T-cell (primary cell): ENCODE results near the gene CUL2. TPM values are rescaled to one million over a fixed set of nuclear protein-coding genes. Genes with fewer than 3 reads are reported as not detected.
"Not testable (repeated sequence)": the region's sequence is repeated elsewhere in the genome, so short reads cannot be mapped to it uniquely, and the experiment has no call there.

Source experiments
- ATAC-seq, 4 experiments: fragments of 200-7000 bp in 3 of 4; fragments of 150-1000 bp in 1 of 4; cut with Tn5 transposase; replicated peaks in 1 of 4; 1 replicate in 3 of 4; 2 replicates in 1 of 4; pipeline ENCODE4 v1.10.0; 2021; ENCODE audit warnings: moderate library complexity in 3 of 4, mild to moderate bottlenecking in 2 of 4, moderate number of reproducible peaks in 1 of 4
- CTCF ChIA-PET, 2 donors: fragments of 300-600 bp; sonication (Branson Sonifier 250); formaldehyde crosslinking; loops; one replicate each; lab custom pipeline; 2022; ENCODE audit warnings: antibody characterized with exemption in 2 of 2; lab: Charles Lee
- POLR2A ChIA-PET, 2 donors: fragments of 300-600 bp; sonication (Branson Sonifier 250); formaldehyde crosslinking; loops; one replicate each; lab custom pipeline; 2022; ENCODE audit warnings: antibody characterized with exemption in 2 of 2; lab: Charles Lee
- DNase-seq, 35 experiments: peaks; one replicate each; pipeline versions ENCODE4 v3.0.0 to v3.0.0-alpha.2; 2013 to 2023
- H3K27ac ChIP-seq: one replicate; pipeline ENCODE4 v1.5.1; 2013; ENCODE audit warnings: low read length
- H3K27me3 ChIP-seq, 2 experiments: replicated peaks in 1 of 2; 1 replicate in 1 of 2; 2 replicates in 1 of 2; pipeline versions ENCODE4 v1.6.1 to v1.7.0; 2013; ENCODE audit warnings: low read length in 1 of 2, mixed read lengths in 1 of 2; ENCODE audit not compliant: control insufficient read depth in 2 of 2, insufficient read depth in 2 of 2; ENCODE audit errors: extremely low read depth in 1 of 2
- H3K36me3 ChIP-seq, 2 donors: 1 replicate in 1 of 2; 2 replicates in 1 of 2; pipeline versions ENCODE4 v1.6.1 to v1.7.0; 2013; ENCODE audit warnings: low read length in 1 of 2; ENCODE audit not compliant: control insufficient read depth in 2 of 2, insufficient read depth in 1 of 2; ENCODE audit errors: extremely low read depth in 1 of 2
- H3K4me1 ChIP-seq, 2 experiments: 1 replicate in 1 of 2; 2 replicates in 1 of 2; pipeline versions ENCODE4 v1.6.1 to v1.7.0; 2013; ENCODE audit warnings: low read length in 2 of 2, mixed read lengths in 1 of 2; ENCODE audit not compliant: insufficient read depth in 2 of 2, control insufficient read depth in 1 of 2; ENCODE audit errors: extremely low read depth in 1 of 2
- H3K4me3 ChIP-seq, 2 donors: 1 replicate in 1 of 2; 2 replicates in 1 of 2; pipeline versions ENCODE4 v1.5.1 to v1.7.0; 2013; ENCODE audit warnings: mild to moderate bottlenecking in 2 of 2, low read length in 1 of 2, moderate library complexity in 1 of 2; ENCODE audit not compliant: control insufficient read depth in 1 of 2; ENCODE audit errors: extremely low read depth in 1 of 2
- H3K9me3 ChIP-seq: 2 replicates; pipeline ENCODE4 v1.7.0; 2013
- H3K27ac Mint-ChIP-seq, 2 donors: one replicate each; pipeline ENCODE4 v1.8.0; 2020 to 2021; ENCODE audit warnings: mild to moderate bottlenecking in 2 of 2, mixed read lengths in 2 of 2
- H3K27me3 Mint-ChIP-seq, 2 donors: one replicate each; pipeline ENCODE4 v1.8.0; 2021 to 2022; ENCODE audit warnings: mixed read lengths in 2 of 2
- H3K36me3 Mint-ChIP-seq: one replicate; pipeline ENCODE4 v1.8.0; 2021; ENCODE audit warnings: mixed read lengths
- H3K4me1 Mint-ChIP-seq, 3 donors: one replicate each; pipeline ENCODE4 v1.8.0; 2020 to 2022; ENCODE audit warnings: mixed read lengths in 3 of 3, mild to moderate bottlenecking in 1 of 3
- H3K4me3 Mint-ChIP-seq, 3 donors: one replicate each; pipeline ENCODE4 v1.8.0; 2020 to 2022; ENCODE audit warnings: mild to moderate bottlenecking in 3 of 3, mixed read lengths in 3 of 3, moderate library complexity in 3 of 3
- H3K9me3 Mint-ChIP-seq, 3 donors: one replicate each; pipeline ENCODE4 v1.8.0; 2020 to 2022; ENCODE audit warnings: mixed read lengths in 3 of 3
- WGBS: methylation state at CpG from one replicate; pipeline ENCODE4 v1.1.5; 2013; ENCODE audit warnings: missing lambda C conversion rate; ENCODE audit not compliant: insufficient coverage; 5-methylcytosine and 5-hydroxymethylcytosine counted together
- total RNA-seq, 35 experiments: library from RNA in 6 of 35; stranded (reverse) in 6 of 35; fragments of 120-200 nt in 1 of 35; gene quantifications; one replicate each; pipeline versions ENCODE4 v1.2.1 to v1.2.4 and lab custom pipeline; 2013 to 2026

The CUL2 gene
- total RNA-seq, 5 donors from 2014 or later (not counting 1 experiment from before 2014, with no cell fraction given) = 29.5 to 35.6 (median 31.2) TPM

DNA sequence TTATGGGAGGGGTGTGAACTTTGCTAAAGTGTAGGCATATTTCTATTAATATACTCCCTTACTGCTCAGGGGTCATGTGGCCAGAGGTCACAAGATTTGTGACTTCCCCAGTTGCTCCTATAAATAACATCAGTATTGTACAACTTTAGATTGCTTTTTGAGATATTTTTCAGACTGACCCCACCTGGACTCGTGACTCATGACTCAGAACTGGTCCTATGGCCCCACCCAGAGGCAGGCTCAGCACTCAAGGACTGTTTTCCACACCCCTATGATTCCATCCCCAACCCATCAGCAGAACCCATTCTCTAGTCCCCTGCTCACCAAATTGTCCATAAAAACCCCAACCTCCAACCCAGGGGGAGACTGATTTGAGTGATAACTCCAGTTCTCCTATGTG, 2.7 kb upstream of the CUL2 start:
- Mint-ChIP-seq H3K4me1 (peaks cover 23 to 28% (median 28%) of the 10 kb centered on the region in 3 donors), H3K4me3 (no peak overlapping the region), H3K36me3 (peaks cover 2% of the 10 kb centered on the region), H3K27me3 (peaks cover 3 to 13% of the 10 kb centered on the region in 2 donors), H3K27ac (no peak overlapping the region), H3K9me3 (no peaks in the 10 kb centered on the region)
- peaks cover 0 to 2% of the 10 kb centered on the region in 2 donors for H3K36me3 ChIP-seq
- CTCF ChIA-PET = no interaction called here
- POLR2A ChIA-PET = no interaction called here
- peaks cover 0 to 20% of the 10 kb centered on the region in 2 experiments for H3K27me3 ChIP-seq
- peaks cover 14 to 21% of the 10 kb centered on the region in 2 experiments for H3K4me1 ChIP-seq
- 44% methylated on average over 1 of the region's 1 CpG for WGBS
- H3K27ac ChIP-seq = no peak overlapping the region
- DNase-seq = no peak
- H3K9me3 ChIP-seq = no peaks in the 10 kb centered on the region
- no peak for ATAC-seq
- no peak overlapping the region for H3K4me3 ChIP-seq

DNA sequence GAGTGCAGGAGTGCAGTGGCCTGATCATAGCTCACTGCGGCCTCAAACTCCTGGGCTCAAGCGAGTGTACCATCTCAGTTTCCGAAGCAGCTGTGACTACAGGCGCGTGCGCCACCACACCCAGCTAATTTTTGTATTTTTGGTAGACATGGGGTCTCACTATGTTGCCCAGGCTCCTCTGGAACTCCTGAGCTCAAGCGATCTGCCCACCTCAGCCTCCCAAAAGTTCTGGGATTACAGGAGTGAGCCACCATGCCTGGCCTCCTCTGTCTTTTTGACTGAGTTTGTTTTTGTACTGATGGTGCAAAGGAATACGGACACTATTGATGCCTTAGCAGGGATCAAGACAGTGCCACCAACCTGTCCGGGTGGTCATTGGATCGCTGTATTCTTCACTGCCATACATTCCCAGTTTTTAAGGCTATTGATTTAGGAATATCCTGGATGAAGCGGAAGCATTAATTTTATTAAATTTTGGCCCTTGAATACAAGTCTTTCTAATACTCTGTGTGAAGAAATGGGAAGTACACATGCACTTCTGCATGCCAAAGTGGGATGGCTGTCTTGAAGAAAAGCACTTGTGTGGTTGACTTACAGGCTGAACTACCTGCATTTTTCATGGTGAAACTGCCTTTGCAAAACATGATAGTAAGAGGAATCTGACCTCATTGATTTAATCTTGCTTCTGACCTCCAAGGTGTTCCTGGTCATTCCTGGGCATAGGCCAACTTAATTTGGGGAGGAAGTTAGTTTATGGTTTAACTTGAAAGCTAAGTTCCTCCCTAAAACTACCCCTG, 2.1 kb upstream of the CUL2 start:
- Mint-ChIP-seq H3K36me3 (peaks cover 8% of the 10 kb centered on the region), H3K27ac (no peak overlapping the region), H3K4me3 (no peak overlapping the region), H3K9me3 (no peaks in the 10 kb centered on the region), H3K4me1 (peaks cover 30 to 35% (median 35%) of the 10 kb centered on the region in 3 donors), H3K27me3 (peaks cover 3 to 13% of the 10 kb centered on the region in 2 donors)
- ChIA-PET CTCF (no interaction called here), POLR2A (interaction anchor here in 1 of 2 donors (0.7 to 1.5 kb wide), 3 partner anchors 34 to 366 kb away, joined by 3 to 4 read pairs (median 3); no protein-coding TSS in a partner anchor)
- no peak for ATAC-seq
- DNase-seq = no peak
- WGBS = 100% methylated on average over 2 of the region's 11 CpGs
- H3K27me3 ChIP-seq = peaks cover 0 to 18% of the 10 kb centered on the region in 2 experiments
- no peaks in the 10 kb centered on the region for H3K9me3 ChIP-seq
- no peak overlapping the region for H3K4me3 ChIP-seq
- peaks cover 0 to 3% of the 10 kb centered on the region in 2 donors for H3K36me3 ChIP-seq
- no peak overlapping the region for H3K27ac ChIP-seq
- peaks cover 20 to 27% of the 10 kb centered on the region in 2 experiments for H3K4me1 ChIP-seq

DNA sequence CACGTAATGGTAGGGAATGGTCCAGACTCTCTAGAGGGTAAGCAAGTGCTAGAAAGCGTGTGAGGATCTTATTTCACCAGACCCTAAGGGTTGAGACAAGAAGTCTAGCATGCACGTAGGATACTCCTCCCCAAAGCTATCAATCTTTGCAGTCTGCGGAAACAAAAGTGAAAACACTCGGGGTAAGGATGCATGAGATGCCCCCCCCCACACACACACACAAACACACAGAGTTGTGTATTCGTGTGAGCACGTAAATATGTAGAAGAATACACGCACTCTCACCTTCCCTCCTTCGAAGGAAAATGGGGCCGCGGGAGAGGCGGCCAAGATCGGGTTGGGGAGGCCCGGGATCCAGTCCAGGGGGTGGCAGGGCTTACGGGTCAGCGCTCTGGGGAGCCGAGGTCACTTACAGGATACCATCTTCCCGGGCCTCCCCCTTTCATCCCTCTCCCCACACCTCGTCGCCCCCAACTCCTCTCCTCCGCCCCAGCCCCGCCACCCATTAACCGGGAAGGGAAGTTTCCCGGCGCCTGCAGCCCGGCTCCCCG, 455 bp downstream of the CUL2 start:
- H3K36me3 ChIP-seq = peaks cover 0 to 3% of the 10 kb centered on the region in 2 donors
- H3K4me3 Mint-ChIP-seq = peak overlapping the region; percentile 93 to 98 (median 93)
- no peaks in the 10 kb centered on the region for H3K9me3 Mint-ChIP-seq
- peak; percentile 16 to 33 (median 20) for ATAC-seq
- no peaks in the 10 kb centered on the region for H3K27me3 Mint-ChIP-seq
- H3K4me1 Mint-ChIP-seq = peaks cover 49 to 55% (median 53%) of the 10 kb centered on the region in 3 donors
- peaks cover 20 to 37% of the 10 kb centered on the region in 2 experiments for H3K4me1 ChIP-seq
- peaks cover 9% of the 10 kb centered on the region for H3K36me3 Mint-ChIP-seq
- WGBS = 0% methylated on average over 3 of the region's 27 CpGs
- H3K27me3 ChIP-seq = peaks cover 0 to 4% of the 10 kb centered on the region in 2 experiments
- peak overlapping the region; percentile 95 for H3K27ac ChIP-seq
- peak overlapping the region; percentile 76 to 93 for H3K4me3 ChIP-seq
- H3K27ac Mint-ChIP-seq = peak overlapping the region; percentile 88 to 91
- no peaks in the 10 kb centered on the region for H3K9me3 ChIP-seq
- ChIA-PET CTCF (interaction anchor here (0.6 to 1.8 kb wide), 6 partner anchors 16 to 332 kb away, joined by 3 to 10 read pairs (median 6); partner anchors contain the start of gene CREM (in 1 of the 2)), POLR2A (interaction anchor here (0.6 to 3.0 kb wide), 3 partner anchors 38 to 106 kb away, joined by 3 to 23 read pairs (median 5); no protein-coding TSS in a partner anchor)
- peak in 26 of 35 experiments; percentile 1 to 51 (median 9) for DNase-seq

DNA sequence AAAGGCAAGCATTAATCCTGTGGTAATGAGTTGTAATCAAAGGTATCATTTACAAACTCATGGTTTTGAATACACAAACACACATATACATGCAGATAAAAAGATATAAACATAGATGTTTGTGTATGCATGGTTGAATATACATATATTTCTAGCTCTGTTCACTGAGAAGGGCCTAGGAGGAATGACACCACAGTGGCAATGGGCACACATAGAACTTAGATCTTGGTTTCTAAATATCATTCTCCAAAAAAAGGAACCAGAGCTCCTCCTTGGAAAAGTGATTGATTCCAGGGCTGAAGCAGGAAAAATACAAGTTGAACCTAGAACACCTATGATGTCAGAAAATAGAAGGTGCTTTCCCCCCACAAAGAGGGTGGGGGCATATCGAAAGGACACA, 6.9 kb downstream of the CUL2 start:
- peaks cover 44% of the 10 kb centered on the region for H3K36me3 Mint-ChIP-seq
- no peak overlapping the region for H3K4me3 Mint-ChIP-seq
- H3K27me3 ChIP-seq = no peaks in the 10 kb centered on the region
- H3K27me3 Mint-ChIP-seq = no peaks in the 10 kb centered on the region
- ATAC-seq (no peak), DNase-seq (no peak)
- H3K36me3 ChIP-seq = peaks cover 0 to 10% of the 10 kb centered on the region in 2 donors
- H3K4me3 ChIP-seq = no peak overlapping the region
- peaks cover 10 to 21% of the 10 kb centered on the region in 2 experiments for H3K4me1 ChIP-seq
- H3K4me1 Mint-ChIP-seq = peaks cover 71 to 76% (median 74%) of the 10 kb centered on the region in 3 donors
- H3K9me3 ChIP-seq = peaks cover 3% of the 10 kb centered on the region
- no CpG with 5 or more reads among the region's 1 CpG for WGBS
- H3K27ac Mint-ChIP-seq = no peak overlapping the region
- H3K27ac ChIP-seq = no peak overlapping the region
- H3K9me3 Mint-ChIP-seq = no peaks in the 10 kb centered on the region
- CTCF ChIA-PET = interaction anchor here in 1 of 2 donors (0.6 kb wide), 2 partner anchors 132 to 446 kb away, joined by 3 to 5 read pairs; no protein-coding TSS in a partner anchor
- POLR2A ChIA-PET = no interaction called here

DNA sequence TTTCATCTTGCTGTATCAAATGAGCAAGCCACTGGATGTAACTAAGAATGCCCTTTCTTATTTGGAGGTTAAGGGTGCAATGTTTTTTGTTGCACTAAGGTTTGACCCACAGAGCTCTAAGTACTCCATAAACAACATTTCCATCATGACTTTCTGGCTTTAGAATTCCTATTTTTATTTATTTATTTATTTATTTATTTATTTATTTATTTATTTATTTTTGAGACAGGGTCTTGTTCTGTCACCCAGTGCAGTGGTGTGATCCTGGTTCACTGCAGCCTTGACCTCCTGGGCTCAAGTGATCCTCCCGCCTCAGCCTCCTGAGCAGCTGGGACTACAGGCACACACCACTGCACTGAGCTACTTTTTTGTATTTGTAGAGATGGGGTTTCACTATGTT, 9.9 kb downstream of the CUL2 start:
- not testable (repeated sequence) for H3K27me3 ChIP-seq, H3K9me3 Mint-ChIP-seq, H3K4me3 Mint-ChIP-seq, DNase-seq, ATAC-seq, H3K4me1 ChIP-seq, H3K4me3 ChIP-seq, H3K27ac ChIP-seq, H3K36me3 ChIP-seq, H3K27me3 Mint-ChIP-seq, H3K9me3 ChIP-seq, H3K27ac Mint-ChIP-seq
- WGBS = 100% methylated on average over 1 of the region's 1 CpG
- CTCF ChIA-PET = interaction anchor here (0.6 kb wide), 2 partner anchors 19 to 195 kb away, joined by 3 to 4 read pairs; no protein-coding TSS in a partner anchor
- peaks cover 46 to 50% (median 49%) of the 10 kb centered on the region in 3 donors for H3K4me1 Mint-ChIP-seq
- POLR2A ChIA-PET = interaction anchor here in 1 of 2 donors (0.8 kb wide), 1 partner anchor 46 kb away, joined by 3 read pairs; the partner anchor contains the start of gene CREM
- peaks cover 36% of the 10 kb centered on the region for H3K36me3 Mint-ChIP-seq

DNA sequence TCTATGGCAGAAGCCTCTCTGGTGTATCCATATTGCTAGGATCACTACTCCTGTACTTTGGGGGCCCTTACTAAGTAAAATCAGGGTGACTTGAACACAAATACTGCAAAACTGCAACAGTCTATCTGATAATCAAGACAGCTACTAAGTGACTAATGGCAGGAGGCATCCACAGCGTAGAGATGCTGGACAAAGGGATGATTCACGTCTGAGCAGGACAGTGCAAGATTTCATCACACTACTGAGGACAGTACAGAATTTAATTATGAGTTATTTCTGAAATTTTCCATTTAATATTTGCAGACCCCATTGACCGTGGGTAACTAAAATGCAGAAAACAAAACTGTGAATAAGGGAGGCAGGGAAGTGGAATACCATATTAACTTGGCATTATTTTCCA, 10.4 kb downstream of the CUL2 start:
- no CpG with 5 or more reads among the region's 3 CpGs for WGBS
- Mint-ChIP-seq H3K27me3 (no peaks in the 10 kb centered on the region), H3K4me3 (no peak overlapping the region), H3K4me1 (peaks cover 49 to 55% (median 52%) of the 10 kb centered on the region in 3 donors), H3K27ac (no peak overlapping the region), H3K9me3 (no peaks in the 10 kb centered on the region), H3K36me3 (peaks cover 39% of the 10 kb centered on the region)
- Histone ChIP-seq H3K27me3 (no peaks in the 10 kb centered on the region), H3K27ac (no peak overlapping the region), H3K4me3 (no peak overlapping the region), H3K4me1 (peaks cover 0 to 2% of the 10 kb centered on the region in 2 experiments), H3K9me3 (peaks cover 3% of the 10 kb centered on the region), H3K36me3 (peaks cover 0 to 9% of the 10 kb centered on the region in 2 donors)
- ChIA-PET POLR2A (interaction anchor here in 1 of 2 donors (0.8 kb wide), 1 partner anchor 47 kb away, joined by 3 read pairs; the partner anchor contains the start of gene CREM), CTCF (interaction anchor here (0.6 kb wide), 2 partner anchors 18 to 195 kb away, joined by 3 to 4 read pairs; no protein-coding TSS in a partner anchor)
- ATAC-seq (no peak), DNase-seq (no peak)
